Esophagus squamous epithelium (tissue), 5 donors: Measurements from ENCODE around the gene PERM1. TPM values are rescaled to one million over a fixed set of nuclear protein-coding genes. Genes with fewer than 3 reads are reported as not detected.

Experiments
- DNase-seq: peaks from one replicate; lab custom pipeline; 2025; lab: John Stamatoyannopoulos, UW
- H3K27ac ChIP-seq, 4 donors: fragments of 200-600 bp; sonication (generic); one replicate each; pipeline ENCODE4 v1.5.1; 2016 to 2019; ENCODE audit warnings: mild to moderate bottlenecking in 1 of 4
- H3K27me3 ChIP-seq, 4 donors: fragments of 200-600 bp; sonication (generic); 1 replicate in 3 of 4; 2 replicates in 1 of 4; pipeline versions ENCODE4 v1.5.1 to v1.6.0; 2017 to 2021; ENCODE audit warnings: antibody characterized with exemption in 1 of 4
- H3K36me3 ChIP-seq, 3 donors: fragments of 200-600 bp; sonication (generic); one replicate each; pipeline ENCODE4 v1.5.1; 2016 to 2019
- H3K4me1 ChIP-seq, 3 donors: fragments of 200-600 bp; sonication (generic); one replicate each; pipeline ENCODE4 v1.5.1; 2017 to 2019
- H3K4me3 ChIP-seq, 4 donors: fragments of 200-600 bp; sonication (generic); 1 replicate in 3 of 4; 2 replicates in 1 of 4; pipeline ENCODE4 v1.5.1; 2016 to 2019; ENCODE audit warnings: mild to moderate bottlenecking in 2 of 4, moderate library complexity in 1 of 4
- H3K9me3 ChIP-seq, 3 donors: fragments of 200-600 bp; sonication (generic); one replicate each; pipeline ENCODE4 v1.5.1; 2016 to 2019
- CTCF ChIP-seq, 6 experiments: fragments of 450-650 bp in 4 of 6; fragments of 200-600 bp in 2 of 6; sonication (generic) in 2 of 6; IDR thresholded peaks; one replicate each; pipeline ENCODE4 v1.5.1; 2016 to 2019; ENCODE audit warnings: antibody characterized with exemption in 6 of 6, mild to moderate bottlenecking in 4 of 6, moderate library complexity in 4 of 6
- POLR2A ChIP-seq, 4 donors: fragments of 450-650 bp; IDR thresholded peaks; one replicate each; pipeline ENCODE4 v1.6.1; 2017; ENCODE audit warnings: antibody characterized with exemption in 4 of 4, mild to moderate bottlenecking in 4 of 4, moderate library complexity in 3 of 4
- WGBS, 2 donors: methylation state at CpG; one replicate each; pipeline ENCODE4 v1.1.5; 2018; 5-methylcytosine and 5-hydroxymethylcytosine counted together
- intact Hi-C: fragments of 100-400 bp; cut with DNase I; formaldehyde crosslinking; loops from one replicate; pipeline ENCODE4 v1.15.0; 2022
- total RNA-seq, 4 donors: library from RNA; depleted of rRNA; stranded (reverse); fragments of >200 nt; gene quantifications; one replicate each; pipeline ENCODE4 v1.1.0, GENCODE V29; 2016
- donor health status: DM: yes; HTN: yes; CAD: no.

The PERM1 gene
- total RNA-seq, 4 donors from 2014 or later: not detected

DNA sequence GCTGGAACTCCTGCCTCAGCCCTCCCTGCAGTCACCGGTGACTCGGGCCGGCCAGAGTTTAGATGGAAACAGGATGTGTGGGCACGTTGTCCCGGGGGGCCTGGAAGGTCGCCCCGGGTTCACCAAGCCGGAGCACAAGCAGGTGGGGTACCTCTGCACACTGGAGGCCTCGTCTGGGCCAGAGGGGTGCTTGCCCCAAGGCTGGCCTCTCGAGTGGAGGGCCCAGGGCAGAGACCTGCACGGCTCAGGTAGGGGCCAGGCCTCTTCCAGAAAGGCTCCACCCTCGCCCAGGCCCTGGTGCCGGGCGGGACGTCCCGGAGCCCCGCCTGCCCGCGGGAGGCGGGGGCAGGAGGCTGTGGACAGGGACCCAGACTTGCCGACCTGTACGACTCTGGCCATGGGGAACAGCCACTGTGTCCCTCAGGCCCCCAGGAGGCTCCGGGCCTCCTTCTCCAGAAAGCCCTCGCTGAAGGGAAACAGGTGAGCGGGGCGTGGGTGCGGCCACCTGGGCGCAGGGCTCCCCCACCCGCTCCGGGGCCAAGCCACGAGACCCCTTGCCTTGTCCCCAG, 15.7 kb downstream of the PERM1 start, which contains the start of gene PLEKHN1:
Gene PLEKHN1, plus strand, starts transcription at position 348 of the 569 bp plus-strand sequence. Its CDS starts 50 bp downstream, at position 398.
- Histone ChIP-seq H3K27ac (peak within 1 kb of the TSS; percentile 91 to 99 (median 98)), H3K27me3 (peaks cover 0 to 32% (median 3%) of the 10 kb centered on the region in 4 donors), H3K9me3 (no peaks in the 10 kb centered on the region), H3K4me1 (peaks cover 28 to 81% (median 35%) of the 10 kb centered on the region in 3 donors), H3K4me3 (peak within 1 kb of the TSS; percentile 72 to 83 (median 74)), H3K36me3 (peaks cover 0 to 34% (median 10%) of the 10 kb centered on the region in 3 donors)
- intact Hi-C loops: no loop called here
- TF ChIP-seq POLR2A (IDR thresholded peaks at IDR 0.05) (peak in 1 of 4 donors; percentile 46), CTCF (IDR thresholded peaks at IDR 0.05) (no peak)
- no peak for DNase-seq
- WGBS, 2 donors: no CpG with 5 or more reads among the region's 31 CpGs

GRCh38 chr1:965526-966134, 16.3 kb downstream of the PERM1 start:
- H3K27me3 ChIP-seq: peaks cover 0 to 26% (median under 1%) of the 10 kb centered on the region in 4 donors

DNA sequence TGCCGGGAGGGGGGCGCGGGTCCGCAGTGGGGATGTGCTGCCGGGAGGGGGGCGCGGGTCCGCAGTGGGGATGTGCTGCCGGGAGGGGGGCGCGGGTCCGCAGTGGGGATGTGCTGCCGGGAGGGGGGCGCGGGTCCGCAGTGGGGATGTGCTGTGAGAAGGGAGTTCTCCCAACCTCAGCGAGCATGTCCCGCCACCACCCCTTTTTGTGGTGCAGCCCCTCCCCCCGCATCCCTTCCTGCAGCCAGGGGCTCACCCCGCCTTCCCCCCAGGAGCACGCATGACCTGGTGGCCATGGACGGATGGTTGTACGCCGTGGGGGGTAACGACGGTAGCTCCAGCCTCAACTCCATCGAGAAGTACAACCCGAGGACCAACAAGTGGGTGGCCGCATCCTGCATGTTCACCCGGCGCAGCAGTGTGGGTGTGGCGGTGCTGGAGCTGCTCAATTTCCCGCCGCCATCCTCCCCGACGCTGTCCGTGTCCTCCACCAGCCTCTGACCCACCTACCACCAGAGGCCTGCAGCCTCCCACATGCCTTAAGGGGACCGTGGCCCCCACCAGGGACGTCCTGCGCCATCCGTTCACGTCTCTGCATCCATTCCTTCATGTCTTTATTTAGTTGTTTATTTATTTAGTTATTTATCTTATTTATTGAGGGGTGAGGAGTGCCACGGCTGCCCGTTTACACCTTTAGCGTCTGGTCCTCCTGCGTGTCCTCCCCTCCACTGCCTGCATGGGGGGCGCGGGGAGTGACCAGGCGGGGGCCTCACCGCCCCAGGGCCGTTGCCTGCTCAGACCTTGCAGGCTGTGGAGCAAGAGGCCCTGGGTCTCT, 17.0 kb downstream of the PERM1 start:
- H3K36me3 ChIP-seq: peaks cover 0 to 34% (median 10%) of the 10 kb centered on the region in 3 donors
- no peak for DNase-seq
- H3K4me3 ChIP-seq: no peak overlapping the region
- H3K4me1 ChIP-seq: peaks cover 27 to 78% (median 33%) of the 10 kb centered on the region in 3 donors
- H3K27ac ChIP-seq: peak overlapping the region in 2 of 4 donors; percentile 98
- TF ChIP-seq POLR2A (IDR thresholded peaks at IDR 0.05): no peak
- no peak for TF ChIP-seq CTCF (IDR thresholded peaks at IDR 0.05)
- intact Hi-C loops: no loop called here
- H3K27me3 ChIP-seq: peaks cover 0 to 19% (median 0%) of the 10 kb centered on the region in 4 donors
- no peaks in the 10 kb centered on the region for H3K9me3 ChIP-seq
- 87 to 90% methylated on average over 17 of the region's 51 CpGs for WGBS, 2 donors

More at GRCh38 chr1:965526-966134, 16.3 kb downstream of the PERM1 start:
- H3K27ac ChIP-seq: peak overlapping the region; percentile 91 to 99 (median 98)
- H3K4me1 ChIP-seq: peaks cover 23 to 80% (median 34%) of the 10 kb centered on the region in 3 donors
- TF ChIP-seq POLR2A (IDR thresholded peaks at IDR 0.05): no peak
- TF ChIP-seq CTCF (IDR thresholded peaks at IDR 0.05): no peak
- H3K9me3 ChIP-seq: no peaks in the 10 kb centered on the region
- no peak for DNase-seq
- intact Hi-C loops: no loop called here
- peak overlapping the region; percentile 72 to 83 (median 74) for H3K4me3 ChIP-seq
- 77 to 87% methylated on average over 4 to 16 of the region's 26 CpGs for WGBS, 2 donors
- peaks cover 0 to 34% (median 10%) of the 10 kb centered on the region in 3 donors for H3K36me3 ChIP-seq

- H3K36me3 ChIP-seq: peaks cover 0 to 34% (median 10%) of the 10 kb centered on the region in 3 donors
- no peak overlapping the region for H3K27ac ChIP-seq
- peaks cover 32 to 75% (median 40%) of the 10 kb centered on the region in 3 donors for H3K4me1 ChIP-seq
- H3K4me3 ChIP-seq: no peak overlapping the region
- intact Hi-C loops: no loop called here
- no peaks in the 10 kb centered on the region for H3K9me3 ChIP-seq
- WGBS, 2 donors: 86 to 90% methylated on average over 9 of the region's 47 CpGs
- TF ChIP-seq CTCF (IDR thresholded peaks at IDR 0.05): no peak
- TF ChIP-seq POLR2A (IDR thresholded peaks at IDR 0.05): no peak
- no peak for DNase-seq
- peaks cover 0 to 25% (median 0%) of the 10 kb centered on the region in 4 donors for H3K27me3 ChIP-seq
Observed at GRCh38 chr1:963746-964525, 18.0 kb downstream of the PERM1 start.
